Endodermal cell (in vitro differentiated cells): ENCODE data around the gene NEO1. TPM values are rescaled to one million over a fixed set of nuclear protein-coding genes. Genes with fewer than 3 reads are reported as not detected.

Experiments used
- DNase-seq: peaks from one replicate; pipeline ENCODE4 v3.0.0-alpha.2; 2017
- H3K27ac ChIP-seq: 2 replicates; pipeline ENCODE4 v1.5.1; 2013; ENCODE audit warnings: mild to moderate bottlenecking, low read depth, low read length, moderate library complexity
- H3K27me3 ChIP-seq: 2 replicates; pipeline ENCODE4 v1.6.1; 2013; ENCODE audit warnings: mild to moderate bottlenecking, low read length, moderate library complexity; ENCODE audit not compliant: insufficient read depth, control insufficient read depth, poor library complexity, severe bottlenecking
- H3K36me3 ChIP-seq: 2 replicates; pipeline ENCODE4 v1.7.0; 2013; ENCODE audit warnings: mild to moderate bottlenecking, low read length, moderate library complexity; ENCODE audit not compliant: control insufficient read depth, insufficient read depth
- H3K4me1 ChIP-seq: one replicate; pipeline ENCODE4 v1.7.0; 2013; ENCODE audit warnings: low read length; ENCODE audit not compliant: control insufficient read depth, insufficient read depth
- H3K4me3 ChIP-seq: 2 replicates; pipeline ENCODE4 v1.5.1; 2013; ENCODE audit warnings: mild to moderate bottlenecking, low read length, moderate library complexity
- H3K9ac ChIP-seq: 2 replicates; pipeline ENCODE4 v1.6.1; 2013; ENCODE audit warnings: mild to moderate bottlenecking, low read length, moderate library complexity; ENCODE audit not compliant: poor library complexity, severe bottlenecking; ENCODE audit errors: extremely low read depth
- H3K9me3 ChIP-seq: 2 replicates; pipeline ENCODE4 v1.6.1; 2013; ENCODE audit warnings: mild to moderate bottlenecking, low read length, moderate library complexity; ENCODE audit not compliant: control insufficient read depth
- H3K27ac Mint-ChIP-seq: 2 replicates; pipeline ENCODE4 v1.8.0; 2020; ENCODE audit warnings: mixed read lengths
- H3K27me3 Mint-ChIP-seq: 2 replicates; pipeline ENCODE4 v1.8.0; 2021; ENCODE audit warnings: mild to moderate bottlenecking, mixed read lengths; ENCODE audit not compliant: insufficient read depth
- H3K36me3 Mint-ChIP-seq: 2 replicates; pipeline ENCODE4 v1.8.0; 2020; ENCODE audit warnings: low read depth, mixed read lengths
- H3K4me1 Mint-ChIP-seq: 2 replicates; pipeline ENCODE4 v1.8.0; 2020; ENCODE audit warnings: mixed read lengths
- H3K4me3 Mint-ChIP-seq: 2 replicates; pipeline ENCODE4 v1.8.0; 2020; ENCODE audit warnings: mild to moderate bottlenecking, moderate library complexity, mixed read lengths
- H3K9me3 Mint-ChIP-seq: 2 replicates; pipeline ENCODE4 v1.8.0; 2020; ENCODE audit warnings: mild to moderate bottlenecking, mixed read lengths
- WGBS, 2 experiments: methylation state at CpG; one replicate each; pipeline versions ENCODE4 v1.1.5 to v1.1.7; 2013; ENCODE audit warnings: missing lambda C conversion rate in 2 of 2, mixed read lengths in 1 of 2; ENCODE audit not compliant: insufficient coverage in 1 of 2, insufficient read length in 1 of 2; 5-methylcytosine and 5-hydroxymethylcytosine counted together
- total RNA-seq, 2 donors: library from RNA; stranded (reverse); fragmentation: NEBNext Ultra II Directional in 1 of 2; extraction: Animal tissue kit (Norgen Biotek cat#: 25700) in 1 of 2; gene quantifications; 2 replicates in 1 of 2; 3 replicates in 1 of 2; pipeline ENCODE4 v1.2.1, GENCODE V29; 2021
- TF ChIP-seq, protein P1 (sequence below): fragments of 200-600 bp; sonication (generic); conservative IDR thresholded peaks from 2 replicates; pipeline ENCODE4 v1.5.0; 2021; ENCODE audit warnings: antibody characterized with exemption, mild to moderate bottlenecking

The NEO1 gene
- total RNA-seq, 2 donors from 2014 or later = 132 TPM

DNA sequence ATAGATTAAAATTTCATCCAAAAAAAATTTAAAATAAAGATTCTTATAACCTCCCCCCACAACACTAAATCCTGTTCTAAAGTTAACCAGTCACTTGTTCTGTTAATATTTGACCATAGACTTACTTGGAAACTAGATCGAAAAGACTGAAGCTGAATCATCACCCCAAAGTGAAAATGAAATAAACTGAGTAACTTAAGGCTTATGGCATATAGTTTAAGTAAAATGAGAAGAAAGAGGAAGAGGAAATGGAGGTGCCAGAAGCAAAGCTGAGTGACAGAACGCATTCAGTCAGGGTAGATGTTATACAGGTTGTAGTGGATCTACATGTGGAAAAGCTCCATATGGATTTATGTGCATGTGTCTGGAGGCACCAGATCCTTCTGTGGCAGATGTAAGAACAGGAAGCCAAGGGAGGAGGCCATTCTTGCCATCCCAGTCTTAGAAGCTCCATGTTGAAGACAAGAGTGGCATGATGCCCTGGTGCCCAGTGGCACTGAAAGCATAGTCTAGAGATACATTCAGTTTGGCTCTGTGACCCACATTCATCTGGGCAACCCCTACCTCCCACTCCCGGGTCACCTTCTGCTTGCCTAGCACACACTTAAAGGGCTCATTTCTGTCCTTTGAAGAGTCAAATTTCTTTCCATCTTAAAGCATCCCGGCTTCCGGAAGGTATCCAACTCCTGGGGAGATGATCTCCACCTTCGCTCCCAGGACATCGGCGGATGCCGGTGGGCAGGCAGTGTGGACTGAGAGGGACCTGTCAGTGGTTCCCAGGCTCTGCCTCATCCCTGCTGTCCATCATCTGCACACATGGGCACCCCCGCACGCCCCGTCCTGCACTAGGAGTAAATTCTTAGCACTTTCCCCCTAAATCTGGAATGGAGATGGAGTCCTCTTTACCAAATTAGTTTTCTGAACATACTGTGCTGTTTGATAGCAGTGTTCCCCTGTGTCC is 90.8 kb downstream of the NEO1 start:
- Histone ChIP-seq H3K27ac (no peak overlapping the region), H3K36me3 (peaks cover 55% of the 10 kb centered on the region), H3K4me3 (no peak overlapping the region), H3K9me3 (no peaks in the 10 kb centered on the region), H3K27me3 (no peaks in the 10 kb centered on the region), H3K4me1 (no peaks in the 10 kb centered on the region), H3K9ac (no peak overlapping the region)
- H3K4me3 Mint-ChIP-seq = no peak overlapping the region
- DNase-seq = no peak
- 97 to 100% methylated on average over 8 to 12 of the region's 12 CpGs for WGBS, 2 experiments
- H3K27me3 Mint-ChIP-seq = no peaks in the 10 kb centered on the region
- H3K4me1 Mint-ChIP-seq = no peaks in the 10 kb centered on the region
- H3K9me3 Mint-ChIP-seq = no peaks in the 10 kb centered on the region
- TF ChIP-seq, protein P1, sequence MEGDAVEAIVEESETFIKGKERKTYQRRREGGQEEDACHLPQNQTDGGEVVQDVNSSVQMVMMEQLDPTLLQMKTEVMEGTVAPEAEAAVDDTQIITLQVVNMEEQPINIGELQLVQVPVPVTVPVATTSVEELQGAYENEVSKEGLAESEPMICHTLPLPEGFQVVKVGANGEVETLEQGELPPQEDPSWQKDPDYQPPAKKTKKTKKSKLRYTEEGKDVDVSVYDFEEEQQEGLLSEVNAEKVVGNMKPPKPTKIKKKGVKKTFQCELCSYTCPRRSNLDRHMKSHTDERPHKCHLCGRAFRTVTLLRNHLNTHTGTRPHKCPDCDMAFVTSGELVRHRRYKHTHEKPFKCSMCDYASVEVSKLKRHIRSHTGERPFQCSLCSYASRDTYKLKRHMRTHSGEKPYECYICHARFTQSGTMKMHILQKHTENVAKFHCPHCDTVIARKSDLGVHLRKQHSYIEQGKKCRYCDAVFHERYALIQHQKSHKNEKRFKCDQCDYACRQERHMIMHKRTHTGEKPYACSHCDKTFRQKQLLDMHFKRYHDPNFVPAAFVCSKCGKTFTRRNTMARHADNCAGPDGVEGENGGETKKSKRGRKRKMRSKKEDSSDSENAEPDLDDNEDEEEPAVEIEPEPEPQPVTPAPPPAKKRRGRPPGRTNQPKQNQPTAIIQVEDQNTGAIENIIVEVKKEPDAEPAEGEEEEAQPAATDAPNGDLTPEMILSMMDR = no peak
- H3K36me3 Mint-ChIP-seq = peaks cover 48% of the 10 kb centered on the region
- no peak overlapping the region for H3K27ac Mint-ChIP-seq

DNA sequence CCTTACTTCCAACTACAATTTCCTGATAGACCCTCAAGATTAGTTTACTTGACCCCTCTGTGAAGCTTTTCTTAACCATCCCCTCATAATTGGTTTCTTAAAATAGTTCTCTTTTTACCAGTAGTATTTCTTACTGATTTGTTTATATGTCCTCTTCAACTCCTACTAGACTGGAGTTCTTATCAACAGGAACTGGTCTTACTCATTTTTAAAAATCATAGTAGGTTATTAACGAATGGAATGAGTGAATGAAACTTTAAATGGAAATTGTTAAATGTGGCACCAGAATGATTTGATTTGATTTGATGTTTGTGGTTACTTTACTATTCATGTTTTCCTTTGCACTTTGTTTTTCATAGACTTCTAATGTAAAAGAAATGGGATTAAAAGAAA is 91.5 kb downstream of the NEO1 start:
- peaks cover 48% of the 10 kb centered on the region for H3K36me3 Mint-ChIP-seq
- no peaks in the 10 kb centered on the region for H3K27me3 Mint-ChIP-seq
- H3K9me3 Mint-ChIP-seq = no peaks in the 10 kb centered on the region
- Histone ChIP-seq H3K9ac (no peak overlapping the region), H3K4me1 (no peaks in the 10 kb centered on the region), H3K4me3 (no peak overlapping the region), H3K27ac (no peak overlapping the region), H3K27me3 (no peaks in the 10 kb centered on the region), H3K36me3 (peaks cover 61% of the 10 kb centered on the region), H3K9me3 (no peaks in the 10 kb centered on the region)
- WGBS, 2 experiments = 77% methylated on average over 1 of the region's 1 CpG; no CpG with 5 or more reads in 1 of the 2 experiments
- no peaks in the 10 kb centered on the region for H3K4me1 Mint-ChIP-seq
- no peak overlapping the region for H3K4me3 Mint-ChIP-seq
- no peak for DNase-seq
- TF ChIP-seq, protein P1 = no peak
- no peak overlapping the region for H3K27ac Mint-ChIP-seq

DNA sequence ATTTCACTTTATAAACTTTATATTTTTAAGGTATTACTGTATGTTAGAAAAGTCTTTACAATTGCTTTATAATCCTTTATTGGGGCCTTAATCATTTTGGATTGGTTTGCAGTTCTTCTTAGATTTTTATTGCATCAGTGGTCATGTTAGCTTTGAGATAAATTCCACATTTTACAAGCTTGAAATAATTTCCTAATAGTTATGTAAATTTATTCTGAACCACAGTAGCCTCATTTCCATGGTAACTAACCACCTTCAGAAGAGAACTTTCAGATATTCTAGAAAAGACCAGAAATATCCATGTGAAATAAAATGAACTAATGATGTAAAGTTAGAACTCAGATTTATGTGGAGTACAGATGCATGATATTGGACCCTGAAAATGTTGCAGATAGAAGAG is 94.2 kb downstream of the NEO1 start:
- no peak for DNase-seq
- Histone ChIP-seq H3K9me3 (peaks cover 8% of the 10 kb centered on the region), H3K4me3 (no peak overlapping the region), H3K9ac (no peak overlapping the region), H3K27ac (no peak overlapping the region), H3K4me1 (no peaks in the 10 kb centered on the region), H3K27me3 (no peaks in the 10 kb centered on the region), H3K36me3 (peaks cover 67% of the 10 kb centered on the region)
- Mint-ChIP-seq H3K36me3 (peaks cover 53% of the 10 kb centered on the region), H3K4me1 (no peaks in the 10 kb centered on the region), H3K9me3 (peaks cover 7% of the 10 kb centered on the region), H3K27ac (no peak overlapping the region), H3K27me3 (no peaks in the 10 kb centered on the region), H3K4me3 (no peak overlapping the region)
- TF ChIP-seq, protein P1 = no peak
